GM19025 (cell line): ENCODE measurements around the gene PCGF3.
"Not testable (repeated sequence)": the region's sequence is repeated elsewhere in the genome, so short reads cannot be mapped to it uniquely, and the experiment has no call there.

Experiments
- ATAC-seq: cut with Tn5 transposase; IDR thresholded peaks from one replicate; pipeline ENCODE4 v1.9.1; 2021; ENCODE audit warnings: mild to moderate bottlenecking, low read depth, moderate library complexity; ENCODE audit not compliant: unreplicated experiment

PCGF3 gene

DNA sequence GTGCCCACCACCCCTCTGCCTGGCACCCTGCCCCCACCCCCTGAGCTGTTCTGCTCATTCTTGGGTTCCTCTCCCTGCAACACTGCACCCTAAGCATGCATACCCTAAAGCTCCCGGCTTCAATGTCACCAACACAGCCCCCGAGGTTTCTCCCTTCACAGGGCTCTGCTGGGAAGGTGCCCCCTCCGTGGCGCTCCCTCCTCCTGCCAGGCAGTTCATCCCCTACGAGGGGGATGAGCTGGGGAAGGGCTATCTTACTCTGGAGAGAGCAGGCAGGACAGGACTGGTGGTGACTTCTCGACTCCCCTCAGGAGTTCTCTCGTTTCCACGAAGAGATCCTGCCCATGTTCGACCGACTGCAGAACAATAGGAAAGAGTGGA is 38.1 kb upstream of the PCGF3 start:
- no peak for ATAC-seq

DNA sequence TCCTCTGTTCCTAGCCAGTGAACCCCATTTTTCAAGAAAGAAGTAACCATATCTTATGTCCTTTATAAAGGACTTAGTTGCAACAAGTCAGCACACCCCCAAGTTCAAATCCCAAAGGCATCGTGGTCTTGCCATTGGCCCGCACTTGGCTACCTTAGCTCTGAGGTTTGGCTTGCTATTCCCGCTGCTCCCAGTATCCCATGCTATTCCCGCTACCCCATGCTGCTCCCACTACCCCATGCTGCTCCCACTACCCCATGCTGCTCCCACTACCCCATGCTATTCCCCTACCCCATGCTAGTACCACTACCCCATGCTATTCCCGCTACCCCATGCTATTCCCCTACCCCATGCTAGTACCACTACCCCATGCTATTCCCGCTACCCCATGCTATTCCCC is 37.4 kb upstream of the PCGF3 start:
- ATAC-seq, result not testable (repeated sequence)

DNA sequence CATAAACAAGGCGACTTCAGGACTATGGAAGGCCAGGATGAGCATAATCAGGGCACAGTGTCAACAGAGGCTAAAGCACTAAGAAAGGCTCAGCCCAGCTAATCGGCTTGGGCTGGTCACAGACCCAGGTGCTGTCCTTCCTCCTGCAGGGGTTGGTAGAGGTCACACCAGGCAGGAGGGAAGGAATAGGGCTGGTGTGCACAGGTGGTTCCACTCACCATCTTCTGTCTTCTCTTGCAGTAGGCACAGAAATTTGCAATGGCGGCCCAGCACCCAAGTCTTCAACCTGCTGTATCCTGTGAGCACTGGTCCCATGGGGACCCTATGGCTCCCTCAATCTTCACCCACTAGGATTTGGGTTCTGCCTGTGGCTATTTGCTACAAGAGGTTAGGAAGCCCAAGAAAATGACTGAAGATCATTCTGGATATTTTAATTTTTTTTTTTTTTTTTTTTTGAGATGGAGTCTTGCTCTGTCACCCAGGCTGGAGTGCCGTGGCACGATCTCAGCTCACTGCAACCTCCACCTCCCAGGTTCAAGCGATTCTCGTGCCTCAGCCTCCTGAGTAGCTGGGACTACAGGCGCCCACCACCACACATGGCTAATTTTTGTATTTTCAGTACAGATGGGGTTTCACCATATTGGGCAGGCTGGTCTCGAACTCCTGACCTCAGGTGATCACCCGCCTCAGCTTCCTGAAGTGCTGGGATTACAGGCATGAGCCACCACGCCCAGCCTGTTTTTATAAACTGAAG is 35.6 kb upstream of the PCGF3 start:
- ATAC-seq, result not testable (repeated sequence)

DNA sequence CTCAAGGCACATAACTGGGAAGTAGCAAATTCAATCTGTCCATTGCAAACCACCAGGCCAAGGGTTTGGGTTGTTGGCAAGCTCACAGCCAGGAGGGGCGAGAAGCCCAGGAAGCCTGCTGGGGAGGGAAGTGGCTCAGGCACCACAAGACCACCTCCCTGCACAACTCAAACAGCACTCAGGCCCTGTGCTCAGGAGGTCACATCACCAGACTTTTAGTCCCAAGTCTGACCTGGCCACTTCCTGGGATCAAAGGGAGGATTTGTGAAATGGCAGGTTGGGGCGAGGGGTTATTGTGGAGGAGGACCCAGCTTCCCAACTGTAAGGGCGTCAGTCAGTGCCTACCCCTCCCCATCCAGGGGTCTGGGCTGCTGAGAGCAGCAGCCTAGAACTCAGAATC is 33.9 kb upstream of the PCGF3 start:
- no peak for ATAC-seq

GRCh38 chr4:673349-674091 is 32.1 kb upstream of the PCGF3 start:
- no peak for ATAC-seq

DNA sequence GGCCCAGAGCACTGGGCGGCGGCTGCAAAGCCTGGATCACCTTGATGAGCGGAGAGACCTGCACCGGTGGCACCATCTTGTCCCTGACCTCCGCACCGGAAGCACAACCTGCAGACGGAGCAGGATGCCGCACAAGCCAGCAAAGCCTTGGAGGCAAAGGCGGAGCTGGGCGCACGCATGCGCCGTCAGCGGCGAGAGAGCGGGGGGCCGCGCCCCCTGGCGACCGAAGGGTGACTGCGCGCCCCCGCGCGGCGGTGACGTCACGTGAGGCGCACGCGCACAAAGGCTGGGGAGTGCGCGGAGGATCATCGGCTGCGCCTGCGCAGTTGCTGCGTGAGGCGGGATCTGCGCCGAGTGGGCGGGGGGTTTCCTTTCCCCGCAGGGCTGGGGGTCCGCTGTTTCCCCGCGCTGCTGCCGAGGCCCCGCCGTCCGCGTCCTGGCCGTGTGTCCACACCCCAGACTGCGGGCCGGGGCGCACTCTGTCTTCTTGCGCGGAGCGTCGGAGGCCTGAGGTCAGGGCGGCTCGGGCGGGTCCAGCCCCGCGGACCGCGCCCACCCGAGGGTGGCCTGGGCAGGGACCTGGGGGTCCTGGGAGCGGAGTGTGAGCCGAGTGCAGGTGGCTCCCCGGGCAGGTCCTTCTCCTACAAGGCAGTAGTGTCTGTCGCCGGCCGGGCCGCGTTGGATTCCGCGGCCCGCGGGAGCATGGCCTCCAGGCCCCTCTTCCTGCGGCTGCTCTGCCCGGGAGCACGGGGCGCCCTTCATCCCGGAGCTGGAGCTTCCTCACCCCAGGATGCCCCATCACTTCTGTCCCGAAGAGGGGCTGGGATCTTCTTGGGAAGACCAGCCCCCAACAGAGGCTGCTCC is 31.2 kb upstream of the PCGF3 start, which contains the start of the genes ATP5ME and MYL5:
TSS of gene ATP5ME (minus strand) at position 105 of the 864 bp plus-strand sequence. CDS start at position 76, 29 bp downstream.
TSS of gene MYL5 (plus strand) at position 371 of the 864 bp plus-strand sequence. CDS start 3,485 bp downstream, outside the sequence.
- peak; percentile 67 for ATAC-seq

DNA sequence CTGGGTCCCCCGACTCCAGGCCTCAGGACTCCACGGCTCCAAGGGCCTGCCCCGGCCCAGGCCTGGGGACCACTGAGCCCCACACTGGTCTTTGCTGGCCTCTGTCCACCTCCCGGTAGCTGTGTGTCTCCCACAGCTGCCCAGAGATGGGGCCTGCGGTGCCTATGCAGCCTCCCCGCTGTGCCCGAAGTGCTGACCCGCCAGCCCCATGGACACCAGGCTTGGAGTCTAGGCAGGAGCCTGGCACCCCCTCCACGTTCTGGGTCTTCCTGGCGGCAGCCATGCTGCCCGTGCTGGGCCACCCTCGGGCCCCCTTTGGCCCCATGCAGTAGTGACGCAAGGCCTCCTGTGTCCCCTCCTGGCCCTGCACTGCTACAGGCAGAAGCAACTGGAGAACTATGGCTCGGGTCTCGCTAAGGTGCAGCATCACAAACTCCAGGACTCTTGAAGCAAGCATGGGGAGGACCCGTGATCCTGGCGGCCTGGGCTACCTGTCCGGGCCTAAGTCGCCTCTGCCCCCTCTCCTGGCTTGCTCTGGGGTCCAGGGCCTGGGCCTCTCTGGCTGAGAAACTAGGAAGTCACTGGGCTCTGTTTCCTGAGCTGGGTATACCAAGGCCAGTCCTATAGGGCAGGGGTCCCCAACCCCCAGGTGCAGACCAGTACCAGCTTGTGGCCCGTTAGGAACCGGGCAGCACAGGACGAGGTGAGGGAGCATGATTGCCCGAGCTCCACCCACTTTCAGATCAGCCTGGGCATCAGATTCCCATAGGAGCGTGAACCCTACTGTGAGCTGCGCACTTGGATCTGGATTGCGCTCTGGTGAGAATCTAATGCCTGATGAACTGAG is 30.4 kb upstream of the PCGF3 start:
- no peak for ATAC-seq

- ATAC-seq, result no peak
Measured at GRCh38 chr4:675980-676870, 29.4 kb upstream of the PCGF3 start.

GRCh38 chr4:676871-677235 is 28.8 kb upstream of the PCGF3 start:
- ATAC-seq, result no peak

DNA sequence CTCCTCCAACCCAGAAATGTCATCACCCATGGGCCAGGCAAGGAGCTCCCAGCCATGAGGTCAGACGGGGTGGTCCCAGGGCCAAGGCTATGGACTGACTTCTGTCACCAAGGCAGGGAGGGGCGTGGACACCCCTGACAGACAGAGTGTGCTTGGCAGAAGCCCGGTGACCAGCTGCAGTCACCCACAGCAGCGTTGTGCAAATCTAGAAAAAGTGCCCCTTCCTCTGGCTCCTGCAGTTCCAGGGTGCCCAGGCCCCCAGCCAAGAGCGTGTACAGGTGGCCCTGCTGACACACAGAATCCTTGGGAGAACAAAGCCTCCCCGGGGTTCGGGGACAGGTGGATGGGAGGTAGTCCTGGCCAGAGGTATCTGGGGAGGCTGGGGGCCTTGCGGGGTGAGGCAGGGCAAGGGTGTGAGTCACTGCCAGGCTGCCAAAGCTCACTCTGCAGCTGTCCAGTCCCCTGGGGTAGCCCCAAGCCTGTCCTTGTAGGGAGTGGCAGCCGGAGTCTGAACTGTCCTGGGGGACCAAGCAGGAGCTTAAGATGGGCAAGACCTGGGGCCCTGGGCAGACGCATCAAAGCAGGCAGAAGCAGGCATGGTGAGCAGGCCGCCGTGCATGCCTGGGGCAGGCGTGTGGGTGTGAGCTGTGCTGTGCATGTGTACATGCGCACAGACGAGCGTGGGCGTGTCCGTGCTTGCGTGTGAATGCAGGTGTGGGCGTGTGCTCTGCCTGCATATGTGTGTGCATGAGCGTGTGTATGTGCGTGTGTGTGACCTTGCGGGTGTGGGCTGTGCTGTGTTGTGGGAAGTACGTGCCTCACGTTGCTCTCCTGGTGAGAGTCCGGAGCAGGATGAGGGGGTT is 28.0 kb upstream of the PCGF3 start:
- ATAC-seq, result no peak

GRCh38 chr4:678331-679103 is 27.1 kb upstream of the PCGF3 start:
- ATAC-seq, result no peak

DNA sequence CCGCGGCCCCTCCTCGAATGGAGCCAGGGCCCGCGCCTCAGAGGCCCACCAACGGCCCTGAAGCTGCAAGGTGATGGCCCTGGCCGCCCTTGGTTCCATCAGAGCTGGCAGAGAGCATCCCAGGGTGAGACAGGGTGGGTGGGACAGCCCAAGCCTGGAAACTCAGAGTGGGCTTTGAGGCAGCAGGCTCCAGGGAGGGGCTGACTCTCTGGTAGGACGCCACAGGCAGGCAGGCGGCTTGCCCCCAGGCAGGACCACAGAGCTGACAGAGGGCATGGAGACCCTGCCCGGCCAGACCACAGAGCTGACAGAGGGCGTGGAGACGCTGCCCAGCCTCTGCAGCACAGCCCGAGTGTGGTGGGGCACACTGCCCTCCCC is 26.5 kb upstream of the PCGF3 start:
- no peak for ATAC-seq

- ATAC-seq, result no peak
Measured at GRCh38 chr4:679629-680028, 26.0 kb upstream of the PCGF3 start.

DNA sequence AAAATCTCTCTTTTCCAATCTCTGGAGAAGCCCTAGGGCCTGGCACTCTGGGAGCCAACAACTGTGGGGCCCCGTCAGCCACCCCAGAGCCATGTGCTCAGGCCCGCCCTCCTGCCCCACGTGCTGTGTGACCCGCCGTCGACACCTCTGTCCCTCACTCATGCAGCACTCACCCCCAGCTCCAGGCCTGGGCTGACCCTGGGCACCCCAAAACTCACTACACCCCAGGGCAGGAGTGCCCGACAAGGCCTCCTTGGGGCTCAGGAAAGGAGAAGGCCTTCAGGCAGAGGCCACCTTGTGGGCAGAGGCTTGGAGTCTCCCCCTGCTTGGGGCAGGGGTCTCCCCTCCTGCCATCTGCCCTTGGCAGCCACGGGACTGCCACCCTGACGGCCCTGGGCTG is 25.5 kb upstream of the PCGF3 start:
- no peak for ATAC-seq

- no peak for ATAC-seq
Measured at GRCh38 chr4:680551-680927, 25.1 kb upstream of the PCGF3 start.

- no peak for ATAC-seq
Measured at GRCh38 chr4:680928-681645, 24.5 kb upstream of the PCGF3 start.
